Activated naive CD4-positive, alpha-beta T cell treated with anti-CD3 and anti-CD28 coated beads for 36 hours (primary cell): ENCODE measurements around the gene NECAB2. TPM values are rescaled to one million over a fixed set of nuclear protein-coding genes. Genes with fewer than 3 reads are reported as not detected.

Experiments
- CTCF ChIA-PET: fragments of 350-600 bp; sonication (Branson Sonifier 250); formaldehyde crosslinking; loops from one replicate; lab custom pipeline; 2021; ENCODE audit warnings: antibody characterized with exemption; lab: Charles Lee
- DNase-seq: peaks from one replicate; pipeline ENCODE4 v3.0.0-alpha.2; 2020
- H3K27ac Mint-ChIP-seq: one replicate; pipeline ENCODE4 v1.8.0; 2021; ENCODE audit warnings: mild to moderate bottlenecking, mixed read lengths
- H3K27me3 Mint-ChIP-seq: one replicate; pipeline ENCODE4 v1.8.0; 2021; ENCODE audit warnings: low read depth, mixed read lengths
- H3K36me3 Mint-ChIP-seq: one replicate; pipeline ENCODE4 v1.8.0; 2021; ENCODE audit warnings: low read depth, mixed read lengths
- H3K4me1 Mint-ChIP-seq: one replicate; pipeline ENCODE4 v1.8.0; 2021; ENCODE audit warnings: low read depth, mixed read lengths
- H3K4me3 Mint-ChIP-seq: one replicate; pipeline ENCODE4 v1.8.0; 2021; ENCODE audit warnings: mild to moderate bottlenecking, moderate library complexity, mixed read lengths
- H3K9me3 Mint-ChIP-seq: one replicate; pipeline ENCODE4 v1.8.0; 2021; ENCODE audit warnings: mixed read lengths
- intact Hi-C: fragments of 100-400 bp; cut with micrococcal nuclease; formaldehyde crosslinking; loops from one replicate; pipeline ENCODE4 v1.15.1; 2023
- total RNA-seq, 2 experiments: library from RNA; stranded (reverse); gene quantifications; one replicate each; pipeline ENCODE4 v1.2.3, GENCODE V29; 2021

Gene NECAB2
- total RNA-seq, 2 experiments from 2014 or later, result not detected

DNA sequence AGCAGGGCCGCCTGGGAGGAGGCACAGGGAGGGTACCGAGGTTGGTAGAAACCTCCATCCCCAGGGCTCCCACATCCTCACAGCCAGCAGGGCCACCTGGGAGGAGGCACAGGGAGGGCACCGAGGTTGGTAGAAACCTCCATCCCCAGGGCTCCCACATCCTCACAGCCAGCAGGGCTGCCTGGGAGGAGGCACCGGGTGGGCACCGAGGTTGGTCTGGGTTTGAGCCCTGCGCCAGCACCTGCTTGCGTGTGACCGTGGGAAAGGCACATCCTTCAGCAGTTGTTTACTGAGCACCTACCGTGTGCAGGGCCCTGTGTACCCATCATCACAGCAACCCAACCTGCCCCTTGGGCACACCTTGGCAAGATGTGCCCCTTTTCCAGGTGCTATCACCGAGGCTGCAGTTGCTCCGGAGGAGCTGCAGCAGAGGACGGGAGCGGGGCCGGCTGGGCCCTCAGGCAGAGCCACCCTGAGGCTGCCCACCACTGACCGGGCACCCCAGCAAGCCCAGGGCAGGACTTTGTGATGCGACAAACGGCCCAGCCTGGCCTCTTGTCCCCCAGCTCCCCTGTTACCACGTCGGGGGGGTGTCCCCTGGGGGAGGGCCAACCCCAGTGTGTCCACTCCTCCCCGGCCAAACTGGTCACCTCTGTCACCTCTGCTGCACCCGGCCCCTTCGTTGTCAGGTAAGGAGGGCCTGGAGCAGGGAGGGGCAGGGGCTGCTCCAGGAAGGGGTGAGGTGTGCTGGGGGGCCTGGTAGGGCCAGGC is 37.1 kb upstream of the NECAB2 start:
- H3K36me3 Mint-ChIP-seq, result no peaks in the 10 kb centered on the region
- peaks cover 2% of the 10 kb centered on the region for H3K4me1 Mint-ChIP-seq
- no peak overlapping the region for H3K4me3 Mint-ChIP-seq
- intact Hi-C loops, result no loop called here
- no peaks in the 10 kb centered on the region for H3K9me3 Mint-ChIP-seq
- no peak overlapping the region for H3K27ac Mint-ChIP-seq
- DNase-seq, result no peak
- CTCF ChIA-PET, result no interaction called here
- no peaks in the 10 kb centered on the region for H3K27me3 Mint-ChIP-seq

DNA sequence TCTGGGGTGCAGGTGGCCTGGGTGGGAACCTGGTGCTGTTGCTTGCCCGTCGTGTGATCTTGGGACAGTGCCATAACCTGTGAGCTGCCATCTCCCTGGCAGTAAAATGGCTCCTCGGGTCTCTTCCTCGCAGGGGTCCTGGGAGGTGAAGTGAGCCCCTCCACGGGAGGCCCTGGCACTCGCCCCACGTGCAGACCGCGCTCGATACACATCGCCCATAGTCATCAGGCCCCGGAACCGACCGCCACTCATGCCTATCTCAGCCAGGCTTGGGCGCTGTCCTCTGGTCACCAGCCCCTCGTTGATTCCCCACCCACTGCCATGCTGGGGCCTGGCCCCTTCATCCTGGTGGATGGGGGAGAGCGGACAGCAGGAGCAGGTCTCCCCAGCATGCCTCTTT is 36.5 kb upstream of the NECAB2 start:
- H3K27ac Mint-ChIP-seq, result no peak overlapping the region
- H3K27me3 Mint-ChIP-seq, result no peaks in the 10 kb centered on the region
- intact Hi-C loops, result no loop called here
- H3K36me3 Mint-ChIP-seq, result no peaks in the 10 kb centered on the region
- no peak for DNase-seq
- H3K4me1 Mint-ChIP-seq, result peaks cover under 1% of the 10 kb centered on the region
- no peak overlapping the region for H3K4me3 Mint-ChIP-seq
- CTCF ChIA-PET, result no interaction called here
- H3K9me3 Mint-ChIP-seq, result no peaks in the 10 kb centered on the region

DNA sequence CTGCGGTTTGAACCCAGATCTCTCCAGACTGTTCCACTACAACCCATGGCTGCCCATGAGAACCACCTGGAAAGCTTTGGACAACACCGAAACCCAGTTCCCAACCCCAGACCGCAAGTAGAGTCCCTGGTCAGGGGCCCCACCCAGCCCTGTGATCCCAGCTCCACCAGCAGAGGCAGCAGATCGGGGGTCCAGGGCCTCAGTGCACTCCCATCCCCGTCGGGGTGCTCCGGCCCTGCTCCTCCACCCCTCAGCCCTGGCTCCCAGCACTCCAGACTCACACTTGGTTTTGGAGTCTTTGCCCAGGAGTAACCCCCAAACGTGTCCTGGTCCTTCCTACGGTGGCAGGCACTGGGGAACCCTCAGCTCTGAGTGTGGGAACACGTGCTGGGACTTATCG is 35.7 kb upstream of the NECAB2 start:
- no peaks in the 10 kb centered on the region for H3K9me3 Mint-ChIP-seq
- no peak overlapping the region for H3K27ac Mint-ChIP-seq
- CTCF ChIA-PET, result no interaction called here
- H3K4me3 Mint-ChIP-seq, result no peak overlapping the region
- no peaks in the 10 kb centered on the region for H3K27me3 Mint-ChIP-seq
- DNase-seq, result no peak
- intact Hi-C loops, result no loop called here
- H3K4me1 Mint-ChIP-seq, result no peaks in the 10 kb centered on the region
- H3K36me3 Mint-ChIP-seq, result no peaks in the 10 kb centered on the region

DNA sequence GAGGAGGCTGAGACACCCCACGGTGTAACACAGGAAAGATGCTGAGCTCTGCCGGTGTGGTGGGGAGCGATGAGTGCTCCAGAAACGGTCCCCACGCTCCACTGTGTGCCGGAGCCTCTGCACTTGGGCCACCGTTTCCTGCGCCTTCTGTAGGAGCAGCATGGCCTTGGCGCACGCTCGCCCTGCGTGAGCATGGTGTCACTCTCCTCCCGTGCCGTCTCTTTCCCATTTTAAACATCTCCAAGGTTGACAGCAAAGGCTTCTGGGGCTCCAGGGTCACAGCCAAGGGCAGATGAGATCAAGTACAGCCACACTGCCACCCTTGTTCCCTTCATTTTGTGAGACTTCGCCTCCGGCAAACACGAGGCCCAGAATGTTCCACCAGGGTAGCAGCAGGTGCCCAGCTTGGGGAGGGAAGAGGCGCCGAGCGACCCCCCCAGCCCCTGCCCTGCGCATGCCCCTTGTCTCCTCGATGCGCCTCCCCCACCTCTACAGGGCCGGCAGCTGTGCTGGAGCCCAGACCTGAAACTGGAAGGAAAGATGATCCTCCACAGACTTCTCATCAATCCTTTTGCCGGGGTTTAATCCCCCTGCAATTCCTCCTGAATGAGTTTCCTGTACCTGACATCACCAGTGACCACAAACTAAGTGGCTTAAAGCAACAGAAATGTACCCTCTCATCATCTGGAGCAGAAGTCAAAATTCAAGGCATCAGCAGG is 34.9 kb upstream of the NECAB2 start:
- no peaks in the 10 kb centered on the region for H3K9me3 Mint-ChIP-seq
- H3K4me3 Mint-ChIP-seq, result no peak overlapping the region
- no peaks in the 10 kb centered on the region for H3K36me3 Mint-ChIP-seq
- CTCF ChIA-PET, result no interaction called here
- intact Hi-C loops, result no loop called here
- no peaks in the 10 kb centered on the region for H3K4me1 Mint-ChIP-seq
- H3K27ac Mint-ChIP-seq, result no peak overlapping the region
- no peaks in the 10 kb centered on the region for H3K27me3 Mint-ChIP-seq
- DNase-seq, result no peak

DNA sequence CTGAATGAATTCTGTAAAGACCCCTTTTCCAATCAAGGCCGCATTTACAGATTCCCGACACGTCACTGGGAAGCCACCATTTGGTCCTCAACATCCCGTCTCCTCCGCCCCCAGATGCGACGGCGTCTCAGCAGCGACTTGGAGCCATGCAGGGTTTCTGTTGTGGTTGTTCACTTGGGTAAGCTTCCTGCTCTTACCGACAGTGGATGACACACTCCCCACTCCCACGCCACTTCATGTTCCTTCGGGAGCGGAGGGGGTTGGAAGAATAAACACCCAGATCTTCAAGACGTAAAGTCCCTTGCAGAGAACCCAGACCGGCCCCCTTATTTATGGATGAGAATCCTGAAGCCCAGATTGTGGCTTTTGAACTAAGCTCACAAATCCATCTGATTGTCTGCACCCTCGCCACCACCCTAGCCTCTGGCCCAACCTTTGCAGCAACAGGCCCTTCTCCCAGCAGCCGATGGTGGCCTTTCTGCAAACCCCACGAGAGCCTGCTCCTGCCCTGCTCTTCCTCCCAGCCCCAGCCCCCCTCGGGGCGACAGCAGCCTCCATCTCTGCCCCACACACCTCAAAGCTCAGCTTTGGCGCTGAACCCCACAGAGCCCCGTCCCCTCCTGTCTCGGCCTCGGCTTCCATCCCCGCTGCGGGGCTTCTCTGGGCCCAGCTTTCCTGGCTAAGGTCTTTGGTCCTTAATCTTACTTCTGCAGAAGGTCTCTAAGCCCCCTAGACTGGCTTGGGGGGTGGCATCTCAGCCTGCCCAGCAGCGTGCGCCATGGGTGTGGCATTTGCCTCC is 34.0 kb upstream of the NECAB2 start:
- Mint-ChIP-seq H3K27me3 (no peaks in the 10 kb centered on the region), H3K36me3 (no peaks in the 10 kb centered on the region), H3K4me1 (no peaks in the 10 kb centered on the region), H3K27ac (no peak overlapping the region), H3K4me3 (no peak overlapping the region), H3K9me3 (no peaks in the 10 kb centered on the region)
- CTCF ChIA-PET, result no interaction called here
- intact Hi-C loops, result no loop called here
- DNase-seq, result no peak

DNA sequence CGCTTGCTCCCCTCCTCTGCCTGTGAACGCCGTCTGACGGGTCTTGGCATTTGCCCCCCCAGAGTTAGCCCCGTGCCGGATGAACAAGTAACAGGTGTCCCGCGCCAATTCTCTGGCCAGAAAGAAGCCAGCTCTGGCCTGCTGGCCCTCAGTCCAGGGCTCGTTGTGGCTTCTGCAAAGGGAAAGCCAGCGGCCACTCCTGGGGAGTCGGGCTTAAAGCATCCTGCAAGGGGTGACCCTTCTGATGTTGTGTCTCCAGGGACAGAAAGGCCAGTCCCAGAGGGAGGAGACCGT is 33.4 kb upstream of the NECAB2 start:
- Mint-ChIP-seq H3K27me3 (no peaks in the 10 kb centered on the region), H3K4me3 (no peak overlapping the region), H3K9me3 (no peaks in the 10 kb centered on the region), H3K4me1 (peaks cover 5% of the 10 kb centered on the region), H3K27ac (no peak overlapping the region), H3K36me3 (no peaks in the 10 kb centered on the region)
- DNase-seq, result no peak
- CTCF ChIA-PET, result no interaction called here
- intact Hi-C loops, result no loop called here

DNA sequence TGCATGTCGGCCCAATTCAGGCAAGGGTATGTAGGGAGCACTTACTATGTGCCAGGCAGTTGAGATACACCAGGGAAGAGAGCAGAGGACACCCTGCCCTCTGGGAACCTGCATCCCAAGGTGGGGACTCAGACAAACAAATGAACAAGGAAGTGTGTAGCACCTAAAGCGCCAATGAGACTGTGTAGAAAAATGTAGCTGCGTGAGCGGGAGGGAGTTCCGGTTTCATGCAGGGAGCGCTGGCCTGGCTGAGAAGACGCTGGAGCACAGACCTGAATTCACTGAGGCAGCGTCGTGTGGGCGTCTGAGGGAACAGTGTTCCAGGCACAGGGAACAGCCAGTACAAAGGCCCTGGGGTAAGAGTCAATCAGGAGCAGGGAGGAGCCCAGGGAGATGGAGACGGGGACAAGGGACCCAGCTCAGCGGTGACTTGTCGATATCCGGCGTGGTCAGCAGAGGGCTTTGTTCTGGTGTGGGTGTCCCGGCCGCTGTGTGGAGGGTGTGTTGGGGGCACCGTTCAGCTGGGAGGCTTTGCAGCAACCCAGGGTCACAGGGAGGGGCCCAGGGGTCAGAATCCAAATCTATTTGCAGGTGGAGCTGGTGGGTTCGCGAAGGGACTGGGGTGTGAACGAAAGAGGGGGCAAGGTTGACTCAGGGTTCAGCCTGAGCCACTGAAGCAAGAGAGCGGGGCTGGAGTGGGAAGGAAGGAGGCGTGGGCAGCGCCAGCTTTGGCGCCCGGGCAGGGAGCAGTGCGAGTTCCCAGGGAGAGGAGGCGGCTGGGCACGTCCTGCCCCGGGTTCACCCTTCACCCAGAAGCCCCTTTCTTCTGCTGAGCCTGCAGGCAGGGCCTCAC is 32.8 kb upstream of the NECAB2 start:
- CTCF ChIA-PET, result interaction anchor here (0.7 kb wide), 1 partner anchor 9 kb away, joined by 4 read pairs; no protein-coding TSS in a partner anchor

DNA sequence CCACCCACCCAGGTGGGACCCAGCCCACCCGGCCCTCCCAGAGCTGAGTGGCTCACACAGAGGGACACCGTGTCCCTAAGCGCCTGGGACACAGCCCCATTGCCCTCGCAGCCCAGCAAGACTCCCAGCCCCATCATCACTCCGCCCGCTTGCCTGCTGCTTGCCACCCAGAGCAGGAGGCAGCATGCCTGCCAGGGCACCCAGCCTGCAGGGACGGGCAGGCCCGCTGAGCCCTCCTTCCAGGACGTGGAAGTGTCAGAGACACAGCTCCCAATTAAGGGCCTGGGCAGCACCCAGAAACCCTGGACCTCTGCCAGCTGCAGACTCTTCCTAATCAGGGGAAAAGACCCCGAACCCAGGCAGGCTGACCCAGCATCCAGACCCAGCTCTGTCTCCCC is 32.2 kb upstream of the NECAB2 start:
- H3K27ac Mint-ChIP-seq, result no peak overlapping the region
- no peaks in the 10 kb centered on the region for H3K9me3 Mint-ChIP-seq
- no peak overlapping the region for H3K4me3 Mint-ChIP-seq
- H3K36me3 Mint-ChIP-seq, result no peaks in the 10 kb centered on the region
- peaks cover 6% of the 10 kb centered on the region for H3K4me1 Mint-ChIP-seq
- DNase-seq, result no peak
- intact Hi-C loops, result no loop called here
- H3K27me3 Mint-ChIP-seq, result no peaks in the 10 kb centered on the region
- CTCF ChIA-PET, result interaction anchor here (0.7 kb wide), 1 partner anchor 9 kb away, joined by 4 read pairs; no protein-coding TSS in a partner anchor

More for the DNA sequence above, 32.8 kb upstream of the NECAB2 start:
- Mint-ChIP-seq H3K27ac (no peak overlapping the region), H3K9me3 (no peaks in the 10 kb centered on the region), H3K4me1 (peaks cover 6% of the 10 kb centered on the region), H3K4me3 (no peak overlapping the region), H3K27me3 (no peaks in the 10 kb centered on the region), H3K36me3 (no peaks in the 10 kb centered on the region)
- DNase-seq, result no peak
- intact Hi-C loops, result no loop called here

DNA sequence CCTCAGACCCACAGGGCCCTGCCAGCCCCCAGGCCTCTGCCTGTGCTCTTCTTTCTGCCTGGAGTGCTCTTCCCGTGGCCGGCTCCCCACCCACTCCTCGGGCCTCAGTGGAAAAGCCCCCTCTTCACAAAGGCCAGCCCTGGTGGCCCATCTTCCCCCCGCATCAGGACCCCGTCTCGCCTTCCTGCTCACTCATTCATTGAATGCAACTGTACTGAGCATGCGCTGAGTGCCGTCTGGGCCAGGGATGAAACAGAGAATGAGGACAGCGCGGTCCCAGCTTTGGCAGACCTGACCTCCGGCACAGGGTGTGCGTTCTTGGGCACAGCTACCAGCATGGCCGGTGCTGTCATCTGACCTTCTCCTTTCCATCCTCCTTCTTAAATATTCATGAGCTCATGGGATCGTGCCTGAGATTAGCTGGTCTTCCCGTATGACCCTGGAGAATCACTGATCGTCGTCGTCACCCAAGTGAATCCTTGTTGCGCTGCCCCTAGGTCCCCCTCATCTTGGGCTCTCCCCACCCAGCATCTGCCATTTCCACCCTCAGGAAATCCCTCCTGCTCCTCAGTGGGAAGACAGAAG is 31.4 kb upstream of the NECAB2 start:
- H3K27ac Mint-ChIP-seq, result no peak overlapping the region
- no peaks in the 10 kb centered on the region for H3K27me3 Mint-ChIP-seq
- peaks cover 6% of the 10 kb centered on the region for H3K4me1 Mint-ChIP-seq
- no peak for DNase-seq
- H3K9me3 Mint-ChIP-seq, result no peaks in the 10 kb centered on the region
- CTCF ChIA-PET, result interaction anchor here (1.4 kb wide), 1 partner anchor 10 kb away, joined by 8 read pairs; no protein-coding TSS in a partner anchor
- no peak overlapping the region for H3K4me3 Mint-ChIP-seq
- H3K36me3 Mint-ChIP-seq, result no peaks in the 10 kb centered on the region
- intact Hi-C loops, result no loop called here

DNA sequence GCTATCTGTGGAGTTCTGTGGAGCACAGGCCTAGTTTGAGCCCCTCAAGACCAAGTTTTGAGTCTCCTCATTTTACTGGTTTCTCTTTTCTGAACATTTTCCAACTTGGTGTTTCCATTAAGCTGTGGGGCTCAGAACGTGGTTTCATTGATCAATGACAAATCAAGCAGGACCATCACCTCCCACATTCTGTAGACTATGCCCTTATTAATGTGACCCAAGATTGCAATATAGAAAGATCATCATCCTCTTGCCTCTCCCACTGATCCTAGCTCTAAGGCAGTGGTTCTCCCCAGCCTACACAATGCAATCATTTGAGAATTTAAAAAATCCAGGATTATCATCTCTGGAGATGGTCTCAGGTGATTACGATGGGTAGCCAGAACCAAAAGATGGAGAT is 30.8 kb upstream of the NECAB2 start:
- H3K9me3 Mint-ChIP-seq, result no peaks in the 10 kb centered on the region
- CTCF ChIA-PET, result interaction anchor here (1.4 kb wide), 1 partner anchor 10 kb away, joined by 8 read pairs; no protein-coding TSS in a partner anchor

DNA sequence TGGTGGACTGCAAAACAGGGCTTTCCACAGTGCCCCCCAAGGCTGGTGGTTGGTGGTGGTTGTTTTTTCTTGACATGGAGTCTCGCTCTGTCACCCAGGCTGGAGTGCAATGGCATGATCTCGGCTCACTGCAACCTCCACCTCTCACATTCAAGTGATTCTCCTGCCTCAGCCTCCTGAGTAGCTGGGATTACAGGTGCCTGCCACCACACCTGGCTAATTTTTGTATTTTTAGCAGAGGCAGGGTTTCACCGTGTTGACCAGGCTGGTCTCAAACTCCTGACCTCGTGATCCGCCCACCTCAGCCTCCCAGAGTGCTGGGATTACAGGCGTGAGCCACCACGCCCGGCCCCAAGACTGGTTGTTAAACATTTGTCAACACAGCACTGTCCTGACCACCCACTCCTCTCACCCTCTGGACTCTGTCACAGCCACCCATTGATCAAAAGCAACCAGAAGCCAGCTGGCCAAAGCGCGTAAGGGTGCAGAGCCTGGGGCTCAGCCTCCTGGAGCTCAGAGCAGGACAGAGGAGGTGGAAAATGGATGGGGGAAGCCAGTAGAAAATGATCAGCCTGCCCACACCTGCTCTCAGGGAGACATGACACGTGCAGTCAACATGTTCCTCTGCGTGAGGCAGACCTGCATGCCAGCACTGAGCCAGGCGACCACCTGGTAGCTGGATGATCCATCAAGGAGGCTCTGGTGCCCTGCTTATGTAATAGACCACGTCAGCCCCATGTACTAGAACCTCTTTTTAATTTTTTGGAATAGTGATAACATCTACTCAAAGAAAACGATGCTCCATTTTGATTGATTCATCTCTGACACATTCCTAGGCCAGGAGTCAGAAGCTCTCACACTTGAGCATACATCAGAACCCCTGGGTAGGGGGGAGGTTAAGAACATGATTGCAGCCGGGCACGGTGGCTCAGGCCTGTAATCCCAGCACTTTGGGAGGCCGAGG is 29.8 kb upstream of the NECAB2 start:
- Mint-ChIP-seq H3K4me3 (no peak overlapping the region), H3K27me3 (no peaks in the 10 kb centered on the region), H3K36me3 (no peaks in the 10 kb centered on the region), H3K4me1 (peaks cover 6% of the 10 kb centered on the region), H3K9me3 (no peaks in the 10 kb centered on the region), H3K27ac (no peak overlapping the region)
- CTCF ChIA-PET, result interaction anchor here (1.0 kb wide), 1 partner anchor 11 kb away, joined by 3 read pairs; no protein-coding TSS in a partner anchor
- intact Hi-C loops, result no loop called here
- DNase-seq, result no peak

More for the DNA sequence above, 30.8 kb upstream of the NECAB2 start:
- no peak for DNase-seq
- H3K27me3 Mint-ChIP-seq, result no peaks in the 10 kb centered on the region
- H3K36me3 Mint-ChIP-seq, result no peaks in the 10 kb centered on the region
- H3K27ac Mint-ChIP-seq, result no peak overlapping the region
- intact Hi-C loops, result no loop called here
- peaks cover 6% of the 10 kb centered on the region for H3K4me1 Mint-ChIP-seq
- no peak overlapping the region for H3K4me3 Mint-ChIP-seq
